ENCODE measurements around the gene CWC27. TPM values are rescaled to one million over a fixed set of nuclear protein-coding genes. Genes with fewer than 3 reads are reported as not detected.

CWC27 gene
- polyA plus RNA-seq, 1 of the 3 experiments (the other 2 are of a cell fraction) = 6.6 TPM

- DNase-seq = no peak
- Histone ChIP-seq H2AFZ (ENCODE audit: low read depth) (no peak overlapping the region), H3K4me1 (ENCODE audit: control insufficient read depth in 1 of 2, insufficient read depth in 2 of 2, low read depth in 1 of 2, low read length in 1 of 2) (peaks cover 0 to 18% of the 10 kb centered on the region in 2 experiments; a peak in 3 of 4 replicates), H4K20me1 (ENCODE audit: insufficient read depth) (no peaks in the 10 kb centered on the region), H3K27ac (ENCODE audit: low read depth in 2 of 2, low read length in 1 of 2) (no peak overlapping the region), H3K9me3 (no peaks in the 10 kb centered on the region), H3K9me2 (no peaks in the 10 kb centered on the region), H3K4me2 (no peak overlapping the region), H3K27me3 (ENCODE audit: insufficient read depth) (no peaks in the 10 kb centered on the region), H3K36me3 (replicated peaks in 1 of 2; ENCODE audit: control insufficient read depth in 1 of 2, insufficient read depth in 2 of 2, low read length in 1 of 2) (peaks cover 0 to 5% of the 10 kb centered on the region in 2 experiments), H3K4me3 (ENCODE audit: low read depth in 2 of 2, low read length in 1 of 2) (no peak overlapping the region), H3K79me2 (ENCODE audit: insufficient read depth) (no peaks in the 10 kb centered on the region), H3F3A (replicated peaks; ENCODE audit: insufficient read depth) (no peaks in the 10 kb centered on the region), H3K9ac (no peak overlapping the region)
- 81% methylated on average over 4 of the region's 4 CpGs for WGBS (ENCODE audit: low lambda C conversion rate)
- POLR2A ChIA-PET = no interaction called here
- CTCF ChIA-PET = interaction anchor here (1.4 to 2.5 kb wide), 2 partner anchors 53 to 471 kb away, joined by 3 to 8 read pairs; no protein-coding TSS in a partner anchor
- TF ChIP-seq TCF12 (IDR thresholded peaks at IDR 0.05) (no peak), MAX (IDR thresholded peaks at IDR 0.05; ENCODE audit: low read depth) (no peak), GABPA (IDR thresholded peaks at IDR 0.05; ENCODE audit: low read depth) (no peak), FOXJ3 (CRISPR knock-in tag; IDR thresholded peaks at IDR 0.05) (no peak), CHD2 (IDR thresholded peaks at IDR 0.05; ENCODE audit: low read length, partially characterized antibody) (no peak), NRF1 (IDR thresholded peaks at IDR 0.05; ENCODE audit: low read depth, low read length) (no peak), SMC3 (IDR thresholded peaks at IDR 0.05; ENCODE audit: low read depth, low read length) (no peak), POLR2AphosphoS5 (IDR thresholded peaks at IDR 0.05; ENCODE audit: low read depth, low read length) (no peak), YY1 (IDR thresholded peaks at IDR 0.05; ENCODE audit: low read depth) (no peak)
Measured at GRCh38 chr5:65012301-65012892, 243.7 kb downstream of the CWC27 start.

- 75% methylated on average over 1 of the region's 1 CpG for WGBS (ENCODE audit: low lambda C conversion rate)
- Histone ChIP-seq H3K4me1 (ENCODE audit: control insufficient read depth in 1 of 2, insufficient read depth in 2 of 2, low read depth in 1 of 2, low read length in 1 of 2) (peaks cover 3 to 22% of the 10 kb centered on the region in 2 experiments; a peak in 3 of 4 replicates), H3K9me2 (no peaks in the 10 kb centered on the region), H3K9me3 (no peaks in the 10 kb centered on the region), H3F3A (replicated peaks; ENCODE audit: insufficient read depth) (no peaks in the 10 kb centered on the region), H3K9ac (no peak overlapping the region), H3K27me3 (ENCODE audit: insufficient read depth) (no peaks in the 10 kb centered on the region), H3K36me3 (replicated peaks in 1 of 2; ENCODE audit: control insufficient read depth in 1 of 2, insufficient read depth in 2 of 2, low read length in 1 of 2) (peaks cover 0 to 3% of the 10 kb centered on the region in 2 experiments), H3K79me2 (ENCODE audit: insufficient read depth) (no peaks in the 10 kb centered on the region), H3K4me2 (no peak overlapping the region), H3K4me3 (ENCODE audit: low read depth in 2 of 2, low read length in 1 of 2) (no peak overlapping the region), H3K27ac (ENCODE audit: low read depth in 2 of 2, low read length in 1 of 2) (no peak overlapping the region), H2AFZ (ENCODE audit: low read depth) (no peak overlapping the region; the same call in 1 of the 2 replicates), H4K20me1 (ENCODE audit: insufficient read depth) (no peaks in the 10 kb centered on the region)
- no peak for DNase-seq
- TF ChIP-seq EP300 (IDR thresholded peaks at IDR 0.05; ENCODE audit: borderline replicate concordance in 1 of 2, low read depth in 1 of 2, low read length in 1 of 2) = no peak
- TF ChIP-seq, protein P1, sequence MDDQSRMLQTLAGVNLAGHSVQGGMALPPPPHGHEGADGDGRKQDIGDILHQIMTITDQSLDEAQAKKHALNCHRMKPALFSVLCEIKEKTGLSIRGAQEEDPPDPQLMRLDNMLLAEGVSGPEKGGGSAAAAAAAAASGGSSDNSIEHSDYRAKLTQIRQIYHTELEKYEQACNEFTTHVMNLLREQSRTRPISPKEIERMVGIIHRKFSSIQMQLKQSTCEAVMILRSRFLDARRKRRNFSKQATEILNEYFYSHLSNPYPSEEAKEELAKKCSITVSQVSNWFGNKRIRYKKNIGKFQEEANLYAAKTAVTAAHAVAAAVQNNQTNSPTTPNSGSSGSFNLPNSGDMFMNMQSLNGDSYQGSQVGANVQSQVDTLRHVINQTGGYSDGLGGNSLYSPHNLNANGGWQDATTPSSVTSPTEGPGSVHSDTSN (IDR thresholded peaks at IDR 0.05) = peak; percentile 37
- TF ChIP-seq, protein P2, sequence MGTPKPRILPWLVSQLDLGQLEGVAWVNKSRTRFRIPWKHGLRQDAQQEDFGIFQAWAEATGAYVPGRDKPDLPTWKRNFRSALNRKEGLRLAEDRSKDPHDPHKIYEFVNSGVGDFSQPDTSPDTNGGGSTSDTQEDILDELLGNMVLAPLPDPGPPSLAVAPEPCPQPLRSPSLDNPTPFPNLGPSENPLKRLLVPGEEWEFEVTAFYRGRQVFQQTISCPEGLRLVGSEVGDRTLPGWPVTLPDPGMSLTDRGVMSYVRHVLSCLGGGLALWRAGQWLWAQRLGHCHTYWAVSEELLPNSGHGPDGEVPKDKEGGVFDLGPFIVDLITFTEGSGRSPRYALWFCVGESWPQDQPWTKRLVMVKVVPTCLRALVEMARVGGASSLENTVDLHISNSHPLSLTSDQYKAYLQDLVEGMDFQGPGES (IDR thresholded peaks at IDR 0.05; ENCODE audit: low read depth, low read length) = no peak
- POLR2A ChIA-PET = no interaction called here
- CTCF ChIA-PET = interaction anchor here (1.4 to 2.5 kb wide), 2 partner anchors 54 to 470 kb away, joined by 3 to 8 read pairs; no protein-coding TSS in a partner anchor
Measured at GRCh38 chr5:65013166-65013565, 244.4 kb downstream of the CWC27 start.

All from SK-N-SH (cell line).